ENCODE results near the gene LMO3.

GRCh38 chr12:16594797-16595196 is 11.2 kb downstream of the LMO3 start:
- TF ChIP-seq CTCF (conservative IDR thresholded peaks at IDR 0.05; ENCODE audit: low read depth, low read length) (no peak), CEBPB (IDR thresholded peaks at IDR 0.05; ENCODE audit: low read depth, low read length) (no peak), SMC3 (IDR thresholded peaks at IDR 0.05; ENCODE audit: low read depth, low read length) (no peak), POLR2A (IDR thresholded peaks at IDR 0.05; ENCODE audit: low read depth, low read length) (no peak), MAZ (IDR thresholded peaks at IDR 0.05; ENCODE audit: borderline replicate concordance, low read depth, low read length) (no peak), RFX5 (IDR thresholded peaks at IDR 0.05; ENCODE audit: low read depth, low read length) (no peak), BHLHE40 (IDR thresholded peaks at IDR 0.05; ENCODE audit: low read depth, low read length) (no peak), RAD21 (IDR thresholded peaks at IDR 0.05; ENCODE audit: low read length) (no peak), USF2 (IDR thresholded peaks at IDR 0.05; ENCODE audit: low read depth, low read length) (no peak), MAFK (IDR thresholded peaks at IDR 0.05; ENCODE audit: low read depth, low read length) (peak; percentile 70), FOS (IDR thresholded peaks at IDR 0.05; ENCODE audit: low read depth, low read length) (no peak), RCOR1 (IDR thresholded peaks at IDR 0.05; ENCODE audit: insufficient replicate concordance, low read length) (no peak), ELK1 (IDR thresholded peaks at IDR 0.05; ENCODE audit: borderline replicate concordance, low read depth, low read length) (no peak)
